COLO829 (cell line): ENCODE results near the gene RIMBP2.

Experiments used
- DNase-seq: peaks from one replicate; pipeline ENCODE4 v3.0.0; 2012; ENCODE audit warnings: low spot score

The RIMBP2 gene

DNA sequence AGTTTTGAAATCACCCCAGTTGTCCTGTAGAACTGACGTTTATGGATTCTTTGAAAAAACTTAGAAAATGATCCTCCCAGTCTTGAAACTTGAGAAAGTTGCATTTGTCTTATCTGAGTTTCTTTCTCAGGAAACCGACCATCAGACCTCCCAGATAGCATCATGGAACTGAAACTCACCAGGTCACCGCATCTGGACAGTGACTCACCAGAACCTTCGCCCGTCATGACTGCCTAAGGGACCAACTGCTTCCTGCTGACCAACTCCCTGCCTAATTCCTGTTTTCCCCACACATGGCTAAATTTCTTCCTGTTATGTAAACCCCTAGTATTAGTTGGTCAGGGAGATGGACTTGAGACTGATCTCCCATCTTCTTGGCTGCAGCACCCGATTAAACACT is 175.7 kb downstream of the RIMBP2 start:
- DNase-seq = no peak

DNA sequence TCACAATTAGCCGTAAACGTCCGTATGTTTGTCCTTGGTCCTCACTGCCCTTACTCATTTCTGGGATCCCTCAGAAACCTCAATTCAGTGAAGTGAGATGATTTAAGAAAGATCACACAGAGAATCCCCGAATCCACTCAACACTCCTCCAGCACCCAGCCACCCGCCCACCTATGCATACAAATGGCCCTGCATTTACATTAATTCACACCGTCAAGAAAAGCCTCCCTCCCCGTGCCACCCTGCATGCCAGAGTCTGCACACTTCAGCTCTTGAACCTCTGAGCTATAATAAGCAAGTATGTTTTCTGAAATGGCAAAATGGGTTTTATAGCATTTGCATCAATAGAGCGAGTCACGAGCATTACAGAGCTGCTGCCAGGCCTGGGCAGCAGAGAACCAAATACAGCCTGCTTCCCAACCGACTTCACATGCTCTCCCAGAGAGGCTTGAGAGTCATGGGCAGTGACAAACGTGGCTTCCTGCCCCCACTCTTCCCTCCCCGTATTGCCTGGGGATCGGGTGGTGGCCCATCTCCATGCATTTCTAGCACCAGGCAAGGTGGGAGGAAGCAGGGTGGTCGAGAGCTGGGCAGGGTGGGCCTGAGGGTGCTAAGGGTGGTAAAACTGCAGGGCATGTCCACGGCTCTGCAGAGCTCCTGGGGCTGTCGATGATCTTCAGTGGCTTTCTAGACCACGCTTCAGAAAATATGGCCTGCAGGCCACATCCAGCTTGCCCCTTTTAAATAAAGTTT is 177.6 kb downstream of the RIMBP2 start:
- DNase-seq = no peak

DNA sequence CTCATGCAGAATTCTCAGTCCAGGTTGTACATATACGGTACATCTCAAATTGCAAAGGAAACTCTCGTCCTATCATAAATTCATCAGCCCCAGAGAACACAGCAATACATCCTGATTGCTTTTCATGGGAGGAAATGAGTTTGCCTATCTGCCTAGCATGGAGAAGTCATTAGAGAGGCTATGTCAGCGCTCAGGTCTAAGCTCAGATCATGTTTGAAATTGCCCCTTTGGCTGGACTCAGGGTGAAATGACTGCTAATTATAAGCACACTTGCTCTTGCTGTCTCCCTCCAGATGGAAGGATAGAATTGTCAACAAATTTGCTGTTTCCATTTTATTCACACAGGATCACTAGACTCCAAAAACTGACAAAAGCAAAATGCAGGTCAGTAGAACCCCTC is 178.4 kb downstream of the RIMBP2 start:
- DNase-seq = no peak

- no peak for DNase-seq
Measured at GRCh38 chr12:130537051-130537450, 179.0 kb downstream of the RIMBP2 start.

DNA sequence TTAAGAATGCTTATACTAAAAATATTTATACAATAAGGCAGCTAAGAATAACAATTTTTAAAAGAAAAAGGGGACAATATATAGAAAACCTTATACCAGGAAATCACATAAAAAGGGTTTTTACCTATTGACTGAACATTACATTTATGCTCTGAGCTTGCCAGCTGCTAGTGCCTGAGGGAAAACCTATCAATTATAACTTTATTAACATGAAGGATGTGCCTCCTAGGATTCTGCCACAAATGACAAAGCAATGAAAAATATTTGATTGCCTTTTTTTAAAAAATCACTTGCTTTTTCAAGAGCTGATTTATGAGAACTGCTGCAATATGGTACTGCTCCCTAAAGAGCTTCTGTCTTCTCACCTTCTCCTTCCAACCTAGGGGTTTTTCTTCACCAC is 185.7 kb downstream of the RIMBP2 start:
- no peak for DNase-seq

- no peak for DNase-seq
Measured at GRCh38 chr12:130529781-130530180, 186.3 kb downstream of the RIMBP2 start.

- no peak for DNase-seq
Measured at GRCh38 chr12:130527239-130527638, 188.9 kb downstream of the RIMBP2 start.

GRCh38 chr12:130526813-130527212 is 189.3 kb downstream of the RIMBP2 start:
- peak; percentile 20 for DNase-seq

DNA sequence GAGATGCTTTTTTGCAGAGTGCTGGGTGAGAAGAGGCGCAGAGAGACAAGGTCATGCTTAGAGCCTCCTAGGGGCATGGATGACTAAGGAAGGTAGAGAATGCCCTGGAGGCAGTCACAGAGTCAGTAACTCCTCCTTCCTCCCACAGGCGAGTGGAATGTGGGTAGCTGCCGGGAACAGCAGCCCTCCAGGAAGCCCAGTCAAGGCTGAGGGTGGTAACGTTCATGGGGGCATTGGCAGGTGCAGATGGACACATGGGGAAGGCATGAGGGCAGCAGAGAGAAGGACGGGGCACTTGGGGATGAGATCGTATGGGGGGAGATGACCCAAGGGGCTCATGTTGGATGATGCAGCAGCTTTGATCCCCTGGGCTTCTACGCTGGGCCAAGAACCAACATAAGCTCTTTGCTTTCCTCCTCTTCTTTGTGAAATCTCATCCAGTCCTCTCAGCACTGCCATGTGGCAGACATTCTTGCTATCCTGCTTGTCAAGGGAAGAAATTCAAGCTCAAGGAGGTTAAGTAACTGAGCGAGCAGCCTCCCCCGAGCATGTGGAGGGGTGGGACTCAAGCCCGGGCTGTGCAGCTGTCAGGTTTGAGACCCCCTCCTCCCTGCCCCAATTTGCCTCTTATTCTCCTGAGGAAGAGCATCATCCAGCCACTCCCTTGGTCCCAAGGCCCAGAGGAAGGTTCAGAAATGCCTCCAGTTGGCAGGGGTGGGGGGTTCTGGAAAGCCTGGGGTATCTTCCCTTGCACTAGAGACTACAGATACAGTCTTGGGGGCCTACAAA is 190.5 kb downstream of the RIMBP2 start:
- no peak for DNase-seq

- no peak for DNase-seq
Measured at GRCh38 chr12:130524759-130525158, 191.3 kb downstream of the RIMBP2 start.

DNA sequence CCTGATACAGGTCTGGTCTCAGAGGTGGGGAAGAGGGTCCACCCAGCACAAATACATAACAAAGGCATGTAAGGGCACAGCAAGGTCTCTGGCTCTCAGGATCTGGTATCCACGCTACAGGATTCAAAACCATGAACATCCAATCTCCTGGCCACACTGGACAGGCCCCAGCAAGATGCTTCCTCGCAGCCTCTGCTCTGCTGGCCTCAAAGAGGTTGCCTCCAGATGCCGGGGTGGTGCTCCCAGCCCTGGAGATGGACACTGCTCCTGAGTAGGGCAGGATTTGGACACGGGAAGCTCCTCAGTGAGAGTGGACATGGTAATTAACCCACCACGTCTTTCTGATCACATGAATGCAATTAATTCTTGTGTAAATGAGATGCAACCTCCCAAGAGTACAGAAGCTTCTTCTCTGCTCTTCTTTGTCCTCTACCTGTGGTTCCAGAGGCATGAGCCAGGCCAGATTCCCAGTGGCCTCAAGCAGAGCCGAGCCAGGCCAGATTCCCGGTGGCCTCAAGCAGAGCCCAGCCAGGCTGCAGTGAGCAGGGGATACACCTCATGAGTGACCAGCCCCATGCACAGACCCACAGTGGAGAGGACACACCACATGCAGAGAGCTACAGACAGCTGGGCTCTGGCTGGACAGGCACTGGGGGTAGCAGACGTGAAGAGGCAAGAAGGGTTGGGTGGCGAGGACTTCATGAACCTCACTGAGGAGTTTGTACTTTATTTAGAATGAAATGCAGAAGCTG is 192.1 kb downstream of the RIMBP2 start:
- no peak for DNase-seq

GRCh38 chr12:130523208-130523607 is 192.9 kb downstream of the RIMBP2 start:
- no peak for DNase-seq

DNA sequence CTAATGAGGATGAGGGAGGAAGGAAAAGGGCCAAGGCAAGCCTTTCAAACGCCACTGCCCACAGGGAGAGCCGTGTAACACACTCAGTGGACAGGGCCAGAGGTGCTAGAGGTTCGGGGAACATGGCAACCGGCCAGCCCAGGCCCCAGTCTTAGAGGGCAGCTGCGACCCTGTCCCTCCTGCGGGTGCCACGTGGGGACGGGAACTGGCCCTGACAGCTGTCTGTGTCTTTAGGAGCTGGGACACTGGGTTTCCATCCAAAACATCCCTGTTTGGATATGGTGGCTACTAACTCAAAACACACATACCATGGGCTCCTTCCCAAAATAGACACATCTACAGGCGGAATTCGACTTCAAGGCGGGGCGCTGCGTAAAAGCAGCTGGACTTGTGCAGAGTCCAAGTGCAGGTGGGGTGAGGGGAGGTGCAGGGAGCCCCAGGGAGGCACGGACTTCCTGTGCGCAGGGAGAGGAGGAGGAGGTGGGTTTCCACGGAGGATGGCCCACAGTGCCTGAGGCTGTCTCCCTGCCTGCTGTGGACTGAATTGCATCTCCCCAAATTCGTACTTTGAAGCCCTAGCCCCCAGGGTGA is 193.8 kb downstream of the RIMBP2 start:
- DNase-seq = no peak

- DNase-seq = no peak
Measured at GRCh38 chr12:130521375-130522124, 194.5 kb downstream of the RIMBP2 start.

GRCh38 chr12:130520784-130521183 is 195.3 kb downstream of the RIMBP2 start:
- no peak for DNase-seq

GRCh38 chr12:130517588-130517987 is 198.5 kb downstream of the RIMBP2 start:
- DNase-seq = no peak

GRCh38 chr12:130514149-130514551 is 201.9 kb downstream of the RIMBP2 start:
- DNase-seq = no peak

GRCh38 chr12:130513556-130513955 is 202.5 kb downstream of the RIMBP2 start:
- DNase-seq = no peak

- DNase-seq = no peak
Measured at GRCh38 chr12:130511285-130511684, 204.8 kb downstream of the RIMBP2 start.

GRCh38 chr12:130509454-130509853 is 206.6 kb downstream of the RIMBP2 start:
- no peak for DNase-seq

GRCh38 chr12:130508847-130509246 is 207.3 kb downstream of the RIMBP2 start:
- DNase-seq = no peak

- DNase-seq = no peak
Measured at GRCh38 chr12:130508318-130508717, 207.8 kb downstream of the RIMBP2 start.
